IPS DF 4.7 (cell line): ENCODE results near the gene KIAA1328.

ENCODE experiments used
- DNase-seq: peaks from one replicate; pipeline ENCODE4 v3.0.0-alpha.2; 2013; ENCODE audit warnings: low spot score; ENCODE audit errors: extremely low read depth

Gene KIAA1328

GRCh38 chr18:37210781-37211180, 381.9 kb downstream of the KIAA1328 start:
- DNase-seq, result no peak

GRCh38 chr18:37218022-37218590, 389.2 kb downstream of the KIAA1328 start:
- peak; percentile 30 for DNase-seq

GRCh38 chr18:37219257-37219656, 390.3 kb downstream of the KIAA1328 start:
- no peak for DNase-seq

- DNase-seq, result no peak
Measured at GRCh38 chr18:37222354-37222998, 393.5 kb downstream of the KIAA1328 start.

- DNase-seq, result no peak
Measured at GRCh38 chr18:37222999-37223378, 394.1 kb downstream of the KIAA1328 start.

GRCh38 chr18:37225279-37225678, 396.4 kb downstream of the KIAA1328 start:
- DNase-seq, result no peak

- no peak for DNase-seq
Measured at GRCh38 chr18:37230768-37231167, 401.8 kb downstream of the KIAA1328 start.

GRCh38 chr18:37231251-37231650, 402.3 kb downstream of the KIAA1328 start:
- no peak for DNase-seq

GRCh38 chr18:37235583-37235982, 406.7 kb downstream of the KIAA1328 start:
- no peak for DNase-seq

- DNase-seq, result no peak
Measured at GRCh38 chr18:37238282-37239108, 409.6 kb downstream of the KIAA1328 start.

- DNase-seq, result no peak
Measured at GRCh38 chr18:37242091-37242490, 413.2 kb downstream of the KIAA1328 start.

GRCh38 chr18:37242826-37243560, 414.1 kb downstream of the KIAA1328 start:
- no peak for DNase-seq

- no peak for DNase-seq
Measured at GRCh38 chr18:37243741-37244140, 414.8 kb downstream of the KIAA1328 start.

GRCh38 chr18:37244618-37245017, 415.7 kb downstream of the KIAA1328 start:
- no peak for DNase-seq

- no peak for DNase-seq
Measured at GRCh38 chr18:37246779-37247340, 417.9 kb downstream of the KIAA1328 start.

- DNase-seq, result no peak
Measured at GRCh38 chr18:37247497-37248161, 418.7 kb downstream of the KIAA1328 start.

- DNase-seq, result no peak
Measured at GRCh38 chr18:37248281-37248680, 419.4 kb downstream of the KIAA1328 start.

- DNase-seq, result no peak
Measured at GRCh38 chr18:37249171-37249886, 420.4 kb downstream of the KIAA1328 start.

- no peak for DNase-seq
Measured at GRCh38 chr18:37249895-37250618, 421.1 kb downstream of the KIAA1328 start.

GRCh38 chr18:37251679-37252078, 422.8 kb downstream of the KIAA1328 start:
- DNase-seq, result no peak
